Esophagus (tissue), 2 donors: ENCODE results near the gene PAK5. TPM values are rescaled to one million over a fixed set of nuclear protein-coding genes. Genes with fewer than 3 reads are reported as not detected.

Experiments
- H3K27ac ChIP-seq, 2 donors: one replicate each; pipeline ENCODE4 v1.5.1; 2013; ENCODE audit warnings: low read depth in 2 of 2, mild to moderate bottlenecking in 2 of 2, inconsistent platforms in 1 of 2, low read length in 1 of 2, moderate library complexity in 1 of 2
- H3K27me3 ChIP-seq, 2 donors: one replicate each; pipeline ENCODE4 v1.6.1; 2013; ENCODE audit warnings: low read length in 2 of 2, control low read depth in 1 of 2, mild to moderate bottlenecking in 1 of 2; ENCODE audit not compliant: insufficient read depth in 2 of 2, control insufficient read depth in 1 of 2
- H3K36me3 ChIP-seq, 2 donors: one replicate each; pipeline ENCODE4 v1.6.1; 2013; ENCODE audit warnings: low read length in 1 of 2; ENCODE audit not compliant: control insufficient read depth in 2 of 2, insufficient read depth in 2 of 2
- H3K4me1 ChIP-seq, 2 donors: one replicate each; pipeline ENCODE4 v1.6.1; 2013; ENCODE audit warnings: low read length in 1 of 2; ENCODE audit not compliant: control insufficient read depth in 2 of 2, insufficient read depth in 2 of 2
- H3K4me3 ChIP-seq, 2 donors: one replicate each; pipeline ENCODE4 v1.5.1; 2013; ENCODE audit warnings: low read length in 2 of 2, mild to moderate bottlenecking in 2 of 2, low read depth in 1 of 2, moderate library complexity in 1 of 2
- H3K9me3 ChIP-seq, 2 donors: one replicate each; pipeline ENCODE4 v1.6.1; 2013; ENCODE audit warnings: mild to moderate bottlenecking in 2 of 2, low read depth in 1 of 2, low read length in 1 of 2, moderate library complexity in 1 of 2; ENCODE audit not compliant: control insufficient read depth in 2 of 2, insufficient read depth in 1 of 2
- WGBS, 2 donors: extraction: QIAGEN DNeasy Blood & Tissue Kit; methylation state at CpG; one replicate each; pipeline ENCODE4 v1.1.7; 2013; 5-methylcytosine and 5-hydroxymethylcytosine counted together
- polyA plus RNA-seq, 2 donors: library from polyadenylated mRNA; stranded (reverse); fragments of 200-250 nt; gene quantifications; one replicate each; pipeline ENCODE4 v1.2.3, GENCODE V29; 2013
- donor health status: healthy with polysubstance abuse.
- donor health status: Bipolar disorder and iron deficiency.

The PAK5 gene
- polyA plus RNA-seq, 2 donors, result 0.21 to 0.39 TPM

- no peaks in the 10 kb centered on the region for H3K9me3 ChIP-seq
- no peak overlapping the region for H3K27ac ChIP-seq
- H3K4me3 ChIP-seq, result no peak overlapping the region
- 86 to 87% methylated on average over 5 of the region's 5 CpGs for WGBS, 2 donors
- no peaks in the 10 kb centered on the region for H3K36me3 ChIP-seq
- H3K4me1 ChIP-seq, result no peaks in the 10 kb centered on the region
- no peaks in the 10 kb centered on the region for H3K27me3 ChIP-seq
Observed at GRCh38 chr20:9608639-9609340, 230.1 kb downstream of the PAK5 start.

- Histone ChIP-seq H3K27ac (no peak overlapping the region), H3K4me1 (no peaks in the 10 kb centered on the region), H3K4me3 (no peak overlapping the region), H3K9me3 (no peaks in the 10 kb centered on the region), H3K27me3 (no peaks in the 10 kb centered on the region), H3K36me3 (no peaks in the 10 kb centered on the region)
- WGBS, 2 donors, result 47 to 55% methylated on average over 4 of the region's 4 CpGs
Observed at GRCh38 chr20:9602847-9603183, 236.1 kb downstream of the PAK5 start.

GRCh38 chr20:9600562-9600961, 238.3 kb downstream of the PAK5 start:
- no peaks in the 10 kb centered on the region for H3K27me3 ChIP-seq

GRCh38 chr20:9597547-9597946, 241.3 kb downstream of the PAK5 start:
- no peaks in the 10 kb centered on the region for H3K27me3 ChIP-seq
- H3K4me1 ChIP-seq, result no peaks in the 10 kb centered on the region
- no peak overlapping the region for H3K4me3 ChIP-seq
- WGBS, 2 donors, result 61 to 74% methylated on average over 4 of the region's 4 CpGs
- H3K36me3 ChIP-seq, result no peaks in the 10 kb centered on the region
- H3K9me3 ChIP-seq, result no peaks in the 10 kb centered on the region
- H3K27ac ChIP-seq, result no peak overlapping the region

More at GRCh38 chr20:9600562-9600961, 238.3 kb downstream of the PAK5 start:
- Histone ChIP-seq H3K36me3 (no peaks in the 10 kb centered on the region), H3K4me3 (no peak overlapping the region), H3K4me1 (no peaks in the 10 kb centered on the region), H3K9me3 (no peaks in the 10 kb centered on the region), H3K27ac (no peak overlapping the region)
- 33 to 37% methylated on average over 1 of the region's 1 CpG for WGBS, 2 donors

- Histone ChIP-seq H3K4me1 (no peaks in the 10 kb centered on the region), H3K27ac (no peak overlapping the region), H3K36me3 (no peaks in the 10 kb centered on the region), H3K4me3 (no peak overlapping the region), H3K27me3 (no peaks in the 10 kb centered on the region), H3K9me3 (no peaks in the 10 kb centered on the region)
- WGBS, 2 donors, result 58 to 77% methylated on average over 1 of the region's 1 CpG
Observed at GRCh38 chr20:9595763-9596162, 243.1 kb downstream of the PAK5 start.

- H3K4me3 ChIP-seq, result no peak overlapping the region
- H3K9me3 ChIP-seq, result no peaks in the 10 kb centered on the region
- H3K27me3 ChIP-seq, result no peaks in the 10 kb centered on the region
- no peaks in the 10 kb centered on the region for H3K36me3 ChIP-seq
- no peaks in the 10 kb centered on the region for H3K4me1 ChIP-seq
- no peak overlapping the region for H3K27ac ChIP-seq
- WGBS, 2 donors, result 61% methylated on average over 1 of the region's 1 CpG
Observed at GRCh38 chr20:9594284-9594875, 244.5 kb downstream of the PAK5 start.

GRCh38 chr20:9592419-9592818, 246.5 kb downstream of the PAK5 start:
- Histone ChIP-seq H3K9me3 (no peaks in the 10 kb centered on the region), H3K36me3 (no peaks in the 10 kb centered on the region), H3K4me3 (no peak overlapping the region), H3K4me1 (no peaks in the 10 kb centered on the region), H3K27ac (no peak overlapping the region), H3K27me3 (no peaks in the 10 kb centered on the region)
- 38% methylated on average over 1 of the region's 1 CpG for WGBS, 2 donors

GRCh38 chr20:9591080-9591479, 247.8 kb downstream of the PAK5 start:
- H3K4me1 ChIP-seq, result no peaks in the 10 kb centered on the region
- H3K27ac ChIP-seq, result no peak overlapping the region
- no peaks in the 10 kb centered on the region for H3K36me3 ChIP-seq
- H3K9me3 ChIP-seq, result no peaks in the 10 kb centered on the region
- H3K27me3 ChIP-seq, result no peaks in the 10 kb centered on the region
- no peak overlapping the region for H3K4me3 ChIP-seq

- H3K27ac ChIP-seq, result no peak overlapping the region
- 57 to 61% methylated on average over 1 of the region's 1 CpG for WGBS, 2 donors
- H3K4me1 ChIP-seq, result no peaks in the 10 kb centered on the region
- H3K27me3 ChIP-seq, result no peaks in the 10 kb centered on the region
- no peaks in the 10 kb centered on the region for H3K9me3 ChIP-seq
- no peak overlapping the region for H3K4me3 ChIP-seq
- H3K36me3 ChIP-seq, result no peaks in the 10 kb centered on the region
Observed at GRCh38 chr20:9590189-9590588, 248.7 kb downstream of the PAK5 start.

- no peak overlapping the region for H3K4me3 ChIP-seq
- 68 to 76% methylated on average over 1 of the region's 1 CpG for WGBS, 2 donors
- no peaks in the 10 kb centered on the region for H3K36me3 ChIP-seq
- no peak overlapping the region for H3K27ac ChIP-seq
- no peaks in the 10 kb centered on the region for H3K27me3 ChIP-seq
- no peaks in the 10 kb centered on the region for H3K4me1 ChIP-seq
- no peaks in the 10 kb centered on the region for H3K9me3 ChIP-seq
Observed at GRCh38 chr20:9588706-9589105, 250.2 kb downstream of the PAK5 start.
